Measurements from ENCODE around the gene SMS.

SMS gene

DNA sequence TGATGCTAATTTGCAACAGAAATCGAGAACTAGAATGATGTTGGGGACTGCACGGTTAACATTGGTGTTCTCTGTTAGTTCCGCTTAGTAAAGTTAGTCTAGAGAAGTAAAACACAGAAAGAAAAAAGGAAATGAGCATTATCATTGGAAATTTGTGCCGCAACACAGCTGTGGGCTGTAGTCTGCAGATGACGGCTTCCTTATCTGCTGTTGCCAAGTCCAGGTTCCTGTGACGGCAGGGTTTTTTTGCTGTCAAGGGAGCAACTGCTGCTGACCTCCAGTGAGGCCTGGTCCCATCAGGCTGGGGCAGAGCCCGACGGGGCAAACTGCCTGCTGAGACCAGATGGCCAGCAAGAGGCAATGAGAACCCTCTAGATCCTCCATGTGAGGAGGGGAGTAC, 52.8 kb downstream of the SMS start:
- Histone ChIP-seq H2AFZ (ENCODE audit: low read depth, low read length) (no peak overlapping the region), H4K20me1 (ENCODE audit: insufficient read depth, low read length) (no peaks in the 10 kb centered on the region), H3K79me2 (ENCODE audit: low read length) (no peaks in the 10 kb centered on the region), H3K9me3 (ENCODE audit: insufficient read depth, low read length) (no peaks in the 10 kb centered on the region), H3K4me2 (ENCODE audit: low read length) (peak overlapping the region; percentile 75), H3K36me3 (replicated peaks; ENCODE audit: low read depth, low read length) (peaks cover 37% of the 10 kb centered on the region), H3K9ac (ENCODE audit: low read length) (peak overlapping the region; percentile 43), H3K4me1 (ENCODE audit: low read length) (peaks cover 47% of the 10 kb centered on the region), H3K4me3 (ENCODE audit: low read length) (peak overlapping the region; percentile 48), H3K27me3 (ENCODE audit: low read depth, low read length) (no peaks in the 10 kb centered on the region), H3K27ac (ENCODE audit: low read length) (peak overlapping the region; percentile 94)
- no peak for TF ChIP-seq EZH2phosphoT487 (IDR thresholded peaks at IDR 0.05; ENCODE audit: low read depth)
- 0 out of 2 replicates have a peak, but pooled peaks have one; percentile 5 for TF ChIP-seq CTCF (IDR thresholded peaks at IDR 0.05; ENCODE audit: low read depth, low read length)

- no peaks in the 10 kb centered on the region for H3K79me2 ChIP-seq (ENCODE audit: low read length)
- H3K27me3 ChIP-seq (ENCODE audit: low read depth, low read length) = no peaks in the 10 kb centered on the region
- no peaks in the 10 kb centered on the region for H4K20me1 ChIP-seq (ENCODE audit: insufficient read depth, low read length)
- TF ChIP-seq EZH2phosphoT487 (IDR thresholded peaks at IDR 0.05; ENCODE audit: low read depth) (no peak), CTCF (IDR thresholded peaks at IDR 0.05; ENCODE audit: low read depth, low read length) (no peak)
- H3K4me1 ChIP-seq (ENCODE audit: low read length) = peaks cover 20% of the 10 kb centered on the region
- H3K4me2 ChIP-seq (ENCODE audit: low read length) = no peak overlapping the region
- H3K27ac ChIP-seq (ENCODE audit: low read length) = no peak overlapping the region
- no peak overlapping the region for H2AFZ ChIP-seq (ENCODE audit: low read depth, low read length)
- no peaks in the 10 kb centered on the region for H3K9me3 ChIP-seq (ENCODE audit: insufficient read depth, low read length)
- peaks cover 10% of the 10 kb centered on the region for H3K36me3 ChIP-seq (replicated peaks; ENCODE audit: low read depth, low read length)
- no peak overlapping the region for H3K4me3 ChIP-seq (ENCODE audit: low read length)
- no peak overlapping the region for H3K9ac ChIP-seq (ENCODE audit: low read length)
These were observed 56.5 kb downstream of the SMS start for GRCh38 chrX:21996872-21997455.

GRCh38 chrX:21998037-21998436, 57.5 kb downstream of the SMS start:
- H4K20me1 ChIP-seq (ENCODE audit: insufficient read depth, low read length) = no peaks in the 10 kb centered on the region
- H3K27me3 ChIP-seq (ENCODE audit: low read depth, low read length) = no peaks in the 10 kb centered on the region
- H3K4me3 ChIP-seq (ENCODE audit: low read length) = no peak overlapping the region
- H3K79me2 ChIP-seq (ENCODE audit: low read length) = no peaks in the 10 kb centered on the region
- H3K9ac ChIP-seq (ENCODE audit: low read length) = no peak overlapping the region
- no peak overlapping the region for H3K27ac ChIP-seq (ENCODE audit: low read length)
- TF ChIP-seq CTCF (IDR thresholded peaks at IDR 0.05; ENCODE audit: low read depth, low read length) (no peak), EZH2phosphoT487 (IDR thresholded peaks at IDR 0.05; ENCODE audit: low read depth) (no peak)
- peaks cover 10% of the 10 kb centered on the region for H3K4me1 ChIP-seq (ENCODE audit: low read length)
- H3K4me2 ChIP-seq (ENCODE audit: low read length) = no peak overlapping the region
- H2AFZ ChIP-seq (ENCODE audit: low read depth, low read length) = no peak overlapping the region
- no peaks in the 10 kb centered on the region for H3K9me3 ChIP-seq (ENCODE audit: insufficient read depth, low read length)
- peaks cover 9% of the 10 kb centered on the region for H3K36me3 ChIP-seq (replicated peaks; ENCODE audit: low read depth, low read length)

- Histone ChIP-seq H3K27me3 (ENCODE audit: low read depth, low read length) (no peaks in the 10 kb centered on the region), H3K9ac (ENCODE audit: low read length) (no peak overlapping the region), H3K4me3 (ENCODE audit: low read length) (no peak overlapping the region), H2AFZ (ENCODE audit: low read depth, low read length) (no peak overlapping the region), H3K27ac (ENCODE audit: low read length) (no peak overlapping the region), H4K20me1 (ENCODE audit: insufficient read depth, low read length) (no peaks in the 10 kb centered on the region), H3K4me2 (ENCODE audit: low read length) (no peak overlapping the region), H3K4me1 (ENCODE audit: low read length) (no peaks in the 10 kb centered on the region), H3K79me2 (ENCODE audit: low read length) (no peaks in the 10 kb centered on the region), H3K9me3 (ENCODE audit: insufficient read depth, low read length) (no peaks in the 10 kb centered on the region), H3K36me3 (replicated peaks; ENCODE audit: low read depth, low read length) (no peaks in the 10 kb centered on the region)
- TF ChIP-seq EZH2phosphoT487 (IDR thresholded peaks at IDR 0.05; ENCODE audit: low read depth) (no peak), CTCF (IDR thresholded peaks at IDR 0.05; ENCODE audit: low read depth, low read length) (no peak)
These were observed 64.4 kb downstream of the SMS start for GRCh38 chrX:22004866-22005265.

All from OCI-LY3 (cell line).